H9 (cell line): ENCODE data around the gene LHX4. TPM values are rescaled to one million over a fixed set of nuclear protein-coding genes. Genes with fewer than 3 reads are reported as not detected.

Experiments
- DNase-seq: peaks from one replicate; pipeline ENCODE4 v3.0.0-alpha.2; 2017
- H2AFZ ChIP-seq: one replicate; pipeline ENCODE4 v1.6.1; 2013; ENCODE audit warnings: mild to moderate bottlenecking, low read length, control low read depth, moderate library complexity
- H2AK5ac ChIP-seq: 2 replicates; pipeline ENCODE4 v1.6.1; 2013; ENCODE audit warnings: low read length, control low read depth, mixed read lengths; ENCODE audit not compliant: insufficient read length
- H2BK120ac ChIP-seq: one replicate; pipeline ENCODE4 v1.6.1; 2013; ENCODE audit warnings: low read depth, mild to moderate bottlenecking, low read length, control low read depth, inconsistent platforms; ENCODE audit not compliant: poor library complexity, severe bottlenecking
- H2BK12ac ChIP-seq: 2 replicates; pipeline ENCODE4 v1.6.1; 2013; ENCODE audit warnings: low read length, control low read depth, mixed read lengths, low read depth; ENCODE audit not compliant: insufficient read length
- H2BK15ac ChIP-seq: 2 replicates; pipeline ENCODE4 v1.6.1; 2013; ENCODE audit warnings: low read depth, low read length, control low read depth
- H2BK20ac ChIP-seq: one replicate; pipeline ENCODE4 v1.6.1; 2013; ENCODE audit warnings: low read depth, mild to moderate bottlenecking, low read length, control low read depth, inconsistent platforms; ENCODE audit not compliant: poor library complexity, severe bottlenecking
- H2BK5ac ChIP-seq: 2 replicates; pipeline ENCODE4 v1.6.1; 2013; ENCODE audit warnings: low read length, control low read depth, mixed read lengths; ENCODE audit not compliant: insufficient read length
- H3K14ac ChIP-seq: 2 replicates; pipeline ENCODE4 v1.6.1; 2013; ENCODE audit warnings: low read length, control low read depth; ENCODE audit not compliant: insufficient read depth
- H3K18ac ChIP-seq: 2 replicates; pipeline ENCODE4 v1.6.1; 2013; ENCODE audit warnings: low read depth, mild to moderate bottlenecking, mixed read lengths, low read length, control low read depth; ENCODE audit not compliant: insufficient read length
- H3K23ac ChIP-seq: 2 replicates; pipeline ENCODE4 v1.6.1; 2013; ENCODE audit warnings: low read length, control low read depth, mixed read lengths, low read depth; ENCODE audit not compliant: insufficient read length
- H3K23me2 ChIP-seq: 2 replicates; pipeline ENCODE4 v1.6.1; 2013; ENCODE audit warnings: low read depth, mild to moderate bottlenecking, mixed read lengths, low read length, control low read depth; ENCODE audit not compliant: insufficient read length, poor library complexity, severe bottlenecking
- H3K27ac ChIP-seq: 2 replicates; pipeline ENCODE4 v1.5.1; 2013; ENCODE audit warnings: low read length, control low read depth, mixed read lengths, low read depth; ENCODE audit not compliant: insufficient read length
- H3K27me3 ChIP-seq: 2 replicates; pipeline ENCODE4 v1.6.1; 2013; ENCODE audit warnings: low read length, control low read depth, inconsistent platforms; ENCODE audit not compliant: insufficient read depth
- H3K4ac ChIP-seq: 2 replicates; pipeline ENCODE4 v1.6.1; 2013; ENCODE audit warnings: low read depth, mild to moderate bottlenecking, control low read depth, inconsistent platforms, low read length, moderate library complexity
- H3K4me1 ChIP-seq: 2 replicates; pipeline ENCODE4 v1.6.1; 2013; ENCODE audit warnings: low read length, control low read depth, inconsistent platforms; ENCODE audit not compliant: insufficient read depth
- H3K4me2 ChIP-seq: 2 replicates; pipeline ENCODE4 v1.6.1; 2013; ENCODE audit warnings: low read length, control low read depth, mixed read lengths; ENCODE audit not compliant: insufficient read length, insufficient read depth
- H3K56ac ChIP-seq: 2 replicates; pipeline ENCODE4 v1.6.1; 2013; ENCODE audit warnings: low read depth, mild to moderate bottlenecking, mixed read lengths, low read length, control low read depth; ENCODE audit not compliant: insufficient read length
- H3K79me1 ChIP-seq: 2 replicates; pipeline ENCODE4 v1.6.1; 2013; ENCODE audit warnings: low read depth, mild to moderate bottlenecking, moderate library complexity, low read length, control low read depth, inconsistent platforms; ENCODE audit not compliant: insufficient read depth, poor library complexity, severe bottlenecking
- H3K79me2 ChIP-seq: 2 replicates; pipeline ENCODE4 v1.6.1; 2013; ENCODE audit warnings: low read length, control low read depth, inconsistent platforms; ENCODE audit not compliant: insufficient read depth
- H3K9ac ChIP-seq: 2 replicates; pipeline ENCODE4 v1.6.1; 2013; ENCODE audit warnings: low read length, control low read depth, mixed read lengths; ENCODE audit not compliant: insufficient read length; ENCODE audit errors: extremely low read depth
- H3K9me3 ChIP-seq: one replicate; pipeline ENCODE4 v1.6.1; 2013; ENCODE audit warnings: low read depth, low read length, inconsistent platforms; ENCODE audit not compliant: control insufficient read depth
- H3T11ph ChIP-seq: one replicate; pipeline ENCODE4 v1.6.1; 2013; ENCODE audit warnings: mild to moderate bottlenecking, low read length, control low read depth, inconsistent platforms
- H4K20me1 ChIP-seq: one replicate; pipeline ENCODE4 v1.6.1; 2013; ENCODE audit not compliant: control insufficient read depth, insufficient read length, insufficient read depth
- H4K5ac ChIP-seq: 2 replicates; pipeline ENCODE4 v1.6.1; 2013; ENCODE audit warnings: low read depth, mild to moderate bottlenecking, mixed read lengths, low read length, control low read depth; ENCODE audit not compliant: insufficient read length
- H4K8ac ChIP-seq: replicated peaks from 2 replicates; pipeline ENCODE4 v1.6.1; 2013; ENCODE audit warnings: low read length, control low read depth, mixed read lengths, low read depth; ENCODE audit not compliant: insufficient read length
- H4K91ac ChIP-seq: 2 replicates; pipeline ENCODE4 v1.6.1; 2013; ENCODE audit warnings: low read depth, mild to moderate bottlenecking, moderate library complexity, mixed read lengths, low read length, control low read depth; ENCODE audit not compliant: insufficient read length
- H3K27ac Mint-ChIP-seq, 3 experiments: 2 replicates in 2 of 3; 3 replicates in 1 of 3; pipeline ENCODE4 v1.8.0; 2020 to 2021; ENCODE audit warnings: mixed read lengths in 3 of 3, mild to moderate bottlenecking in 1 of 3, moderate library complexity in 1 of 3
- H3K27me3 Mint-ChIP-seq: 2 replicates; pipeline ENCODE4 v1.8.0; 2021; ENCODE audit warnings: low read depth, mild to moderate bottlenecking, moderate library complexity, mixed read lengths
- H3K36me3 Mint-ChIP-seq, 3 experiments: 2 replicates in 2 of 3; 3 replicates in 1 of 3; pipeline ENCODE4 v1.8.0; 2020 to 2021; ENCODE audit warnings: low read depth in 3 of 3, mixed read lengths in 3 of 3; ENCODE audit not compliant: insufficient read depth in 1 of 3
- H3K4me1 Mint-ChIP-seq, 2 experiments: 2 replicates each; pipeline ENCODE4 v1.8.0; 2020; ENCODE audit warnings: mixed read lengths in 2 of 2
- H3K4me3 Mint-ChIP-seq, 2 experiments: 2 replicates in 1 of 2; 3 replicates in 1 of 2; pipeline ENCODE4 v1.8.0; 2020 to 2021; ENCODE audit warnings: mild to moderate bottlenecking in 2 of 2, mixed read lengths in 2 of 2, moderate library complexity in 1 of 2
- H3K9me3 Mint-ChIP-seq, 2 experiments: 2 replicates in 1 of 2; 3 replicates in 1 of 2; pipeline ENCODE4 v1.8.0; 2020; ENCODE audit warnings: mild to moderate bottlenecking in 2 of 2, mixed read lengths in 2 of 2, moderate library complexity in 1 of 2
- WGBS: extraction: QIAGEN DNeasy Blood & Tissue Kit; methylation state at CpG from one replicate; pipeline ENCODE4 v1.1.7; 2013; ENCODE audit warnings: missing lambda C conversion rate, low lambda C conversion rate, mixed read lengths; ENCODE audit not compliant: insufficient read length; ENCODE audit errors: extremely low coverage; 5-methylcytosine and 5-hydroxymethylcytosine counted together
- total RNA-seq: library from RNA; stranded (reverse); gene quantifications from 2 replicates; pipeline ENCODE4 v1.2.1, GENCODE V29; 2021
- TF ChIP-seq, protein P1 (sequence below): fragments of 200-600 bp; sonication (generic); conservative IDR thresholded peaks from 3 replicates; pipeline ENCODE4 v1.8.0; 2021; ENCODE audit warnings: antibody characterized with exemption, mild to moderate bottlenecking

The LHX4 gene
- total RNA-seq, 1 experiment from 2014 or later: 1.9 TPM

DNA sequence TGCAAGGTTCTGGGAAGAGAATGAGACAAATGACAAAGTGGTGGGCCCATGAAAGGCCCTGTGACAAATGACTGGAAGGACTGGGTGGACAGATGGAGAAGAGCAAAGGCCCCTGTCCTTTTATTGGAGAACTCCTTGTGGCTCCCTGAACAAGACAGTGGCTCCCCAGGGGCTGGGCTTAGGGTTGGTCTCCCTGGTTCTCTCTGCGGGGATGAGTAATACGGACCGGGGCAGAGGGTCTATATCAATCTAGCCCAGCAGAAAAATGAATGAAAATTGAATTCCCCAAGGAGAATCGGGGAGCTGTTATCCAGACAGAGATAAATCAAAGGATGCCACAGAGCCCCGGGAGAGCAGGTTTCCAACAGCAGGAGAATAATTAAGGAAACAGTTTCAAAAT, 5.2 kb upstream of the LHX4 start:
- Histone ChIP-seq H3K27ac (no peak overlapping the region), H3K9ac (no peak overlapping the region), H3K14ac (no peak overlapping the region), H3K56ac (no peak overlapping the region), H2BK12ac (no peak overlapping the region), H2BK15ac (no peak overlapping the region), H2AK5ac (no peak overlapping the region), H3K23ac (no peak overlapping the region), H3K4me2 (no peak overlapping the region), H4K8ac (no peak overlapping the region), H3K79me2 (no peaks in the 10 kb centered on the region), H4K5ac (no peak overlapping the region), H3K79me1 (no peaks in the 10 kb centered on the region), H3K9me3 (no peaks in the 10 kb centered on the region), H3K27me3 (peaks cover 16% of the 10 kb centered on the region), H2BK120ac (no peak overlapping the region), H3K4ac (no peak overlapping the region), H2BK5ac (no peak overlapping the region), H3K4me1 (0 out of 2 replicates have a peak, but pooled peaks cover 4% of the 10 kb centered on the region), H4K91ac (no peak overlapping the region), H3T11ph (no peak overlapping the region), H3K18ac (no peak overlapping the region), H4K20me1 (no peaks in the 10 kb centered on the region), H2BK20ac (no peak overlapping the region), H2AFZ (no peak overlapping the region), H3K23me2 (no peaks in the 10 kb centered on the region)
- no peak for DNase-seq
- WGBS: no CpG with 5 or more reads among the region's 5 CpGs
- Mint-ChIP-seq H3K27me3 (peaks cover 84% of the 10 kb centered on the region), H3K4me3 (no peak overlapping the region; a peak in 1 of 5 replicates), H3K4me1 (peaks cover 11 to 26% of the 10 kb centered on the region in 2 experiments), H3K27ac (no peak overlapping the region), H3K36me3 (peaks cover 0 to 2% (median 0%) of the 10 kb centered on the region in 3 experiments; a peak in 1 of 7 replicates), H3K9me3 (peaks cover 3 to 5% of the 10 kb centered on the region in 2 experiments; a peak in 3 of 5 replicates)
- TF ChIP-seq, protein P1, sequence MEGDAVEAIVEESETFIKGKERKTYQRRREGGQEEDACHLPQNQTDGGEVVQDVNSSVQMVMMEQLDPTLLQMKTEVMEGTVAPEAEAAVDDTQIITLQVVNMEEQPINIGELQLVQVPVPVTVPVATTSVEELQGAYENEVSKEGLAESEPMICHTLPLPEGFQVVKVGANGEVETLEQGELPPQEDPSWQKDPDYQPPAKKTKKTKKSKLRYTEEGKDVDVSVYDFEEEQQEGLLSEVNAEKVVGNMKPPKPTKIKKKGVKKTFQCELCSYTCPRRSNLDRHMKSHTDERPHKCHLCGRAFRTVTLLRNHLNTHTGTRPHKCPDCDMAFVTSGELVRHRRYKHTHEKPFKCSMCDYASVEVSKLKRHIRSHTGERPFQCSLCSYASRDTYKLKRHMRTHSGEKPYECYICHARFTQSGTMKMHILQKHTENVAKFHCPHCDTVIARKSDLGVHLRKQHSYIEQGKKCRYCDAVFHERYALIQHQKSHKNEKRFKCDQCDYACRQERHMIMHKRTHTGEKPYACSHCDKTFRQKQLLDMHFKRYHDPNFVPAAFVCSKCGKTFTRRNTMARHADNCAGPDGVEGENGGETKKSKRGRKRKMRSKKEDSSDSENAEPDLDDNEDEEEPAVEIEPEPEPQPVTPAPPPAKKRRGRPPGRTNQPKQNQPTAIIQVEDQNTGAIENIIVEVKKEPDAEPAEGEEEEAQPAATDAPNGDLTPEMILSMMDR: no peak
